ENCODE results near the gene CBFA2T2.
"Not testable (repeated sequence)": the region's sequence is repeated elsewhere in the genome, so short reads cannot be mapped to it uniquely, and the experiment has no call there.

CBFA2T2 gene

GRCh38 chr20:33463332-33464101, 26.4 kb upstream of the CBFA2T2 start:
- TF ChIP-seq CTCF (IDR thresholded peaks at IDR 0.05; ENCODE audit: borderline replicate concordance, insufficient read depth, low read depth, low read length) = no peak
- no peak overlapping the region for H3K4me3 ChIP-seq (ENCODE audit: low read depth, low read length)

GRCh38 chr20:33464759-33465158, 25.1 kb upstream of the CBFA2T2 start:
- H3K4me3 ChIP-seq (ENCODE audit: low read depth, low read length) = not testable (repeated sequence)

DNA sequence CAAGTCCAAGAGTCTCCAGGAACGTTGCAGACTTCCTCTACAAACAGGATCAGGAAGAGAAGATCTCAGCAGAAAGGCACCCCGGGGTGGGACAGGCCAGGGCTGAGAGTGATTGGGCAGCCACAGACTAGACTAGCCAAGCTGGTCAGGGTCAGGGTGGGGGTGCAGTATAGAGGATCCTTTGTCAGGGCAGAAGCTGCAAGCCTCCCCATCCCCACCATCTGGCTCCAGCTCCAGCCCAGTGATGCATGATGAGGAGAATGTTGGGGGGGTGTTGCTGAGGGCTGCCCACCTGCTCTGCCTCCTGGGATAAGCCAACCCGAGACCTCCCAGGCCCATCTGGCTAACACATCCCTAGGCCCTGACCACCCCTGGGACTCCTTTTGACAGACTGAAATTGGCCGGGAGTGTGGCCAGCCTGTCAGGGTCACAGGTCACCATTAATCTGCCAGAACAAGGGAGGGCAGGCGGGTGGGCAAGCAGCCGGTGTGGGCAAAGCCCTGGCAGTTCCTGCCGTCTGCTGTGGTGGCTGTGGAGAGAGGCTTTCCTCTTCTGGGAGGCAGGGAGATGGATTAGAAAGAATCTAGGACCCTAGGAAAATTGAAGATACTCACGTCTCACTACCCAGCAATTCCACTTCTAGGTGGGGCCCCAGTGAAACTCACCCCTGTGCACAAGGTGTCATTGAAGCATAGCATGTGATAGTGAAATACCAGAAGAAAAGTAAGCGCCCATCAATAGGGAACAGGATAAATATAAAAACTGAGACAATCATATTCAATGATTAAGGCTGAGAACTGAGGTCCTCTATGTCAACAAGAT, 24.2 kb upstream of the CBFA2T2 start:
- TF ChIP-seq CTCF (IDR thresholded peaks at IDR 0.05; ENCODE audit: borderline replicate concordance, insufficient read depth, low read depth, low read length) = no peak
- H3K4me3 ChIP-seq (ENCODE audit: low read depth, low read length) = no peak overlapping the region

DNA sequence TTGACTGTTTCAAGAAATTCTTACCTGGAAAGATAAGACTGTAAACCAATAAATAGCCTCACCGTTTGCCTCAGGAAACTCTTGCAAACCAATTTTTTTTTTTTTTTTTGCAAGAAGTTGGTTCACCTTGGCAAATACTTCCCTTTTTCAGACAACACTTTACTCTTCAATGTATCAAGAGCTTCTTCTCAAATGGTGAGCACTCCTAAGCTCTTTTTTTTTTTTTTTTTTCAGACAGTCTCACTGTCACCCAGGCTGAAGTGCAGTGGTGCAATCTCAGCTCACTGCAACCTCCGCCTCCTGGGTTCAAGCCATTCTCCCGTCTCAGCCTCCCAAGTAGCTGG, 23.6 kb upstream of the CBFA2T2 start:
- no peak overlapping the region for H3K4me3 ChIP-seq (ENCODE audit: low read depth, low read length)
- TF ChIP-seq CTCF (IDR thresholded peaks at IDR 0.05; ENCODE audit: borderline replicate concordance, insufficient read depth, low read depth, low read length) = no peak

DNA sequence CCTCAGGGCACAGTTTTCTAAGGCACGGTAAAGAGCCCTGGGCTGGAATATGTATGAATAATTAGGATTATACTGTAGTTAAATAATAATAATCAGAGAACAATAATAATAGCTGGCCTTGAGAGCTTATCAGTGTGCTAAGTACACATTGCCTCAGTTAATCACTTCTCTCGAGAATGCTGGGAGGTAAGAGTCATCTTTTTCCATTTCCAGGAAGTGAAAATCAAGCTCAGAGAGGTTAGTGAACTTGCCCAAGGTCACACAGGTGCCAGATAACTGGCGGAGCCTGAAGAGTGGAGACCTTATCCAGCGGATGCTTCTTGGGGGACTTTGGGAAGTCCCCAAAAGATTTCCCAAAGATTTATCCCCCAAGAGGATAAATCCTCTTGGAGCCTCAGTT, 19.4 kb upstream of the CBFA2T2 start:
- H3K4me3 ChIP-seq (ENCODE audit: low read depth, low read length) = no peak overlapping the region
- TF ChIP-seq CTCF (IDR thresholded peaks at IDR 0.05; ENCODE audit: borderline replicate concordance, insufficient read depth, low read depth, low read length) = no peak

DNA sequence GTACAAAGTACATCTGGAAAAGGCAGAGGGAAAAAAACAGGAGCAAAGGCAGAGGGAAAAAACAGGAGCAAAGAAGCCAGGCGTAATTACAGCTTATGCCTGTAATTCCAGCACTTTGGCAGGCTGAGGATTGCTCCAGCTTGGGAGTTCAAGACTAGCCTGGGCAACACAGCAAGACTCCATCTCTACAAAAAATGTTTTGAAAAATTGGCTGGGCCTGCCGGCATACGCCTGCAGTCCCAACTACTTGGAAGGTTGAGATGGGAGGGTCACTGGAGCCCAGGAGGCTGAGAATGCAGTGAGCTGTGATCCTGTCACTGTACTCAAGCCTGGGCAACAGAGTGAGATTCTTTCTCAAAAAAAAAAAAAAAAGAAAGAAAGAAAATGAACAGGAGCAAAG, 19.0 kb upstream of the CBFA2T2 start:
- no peak for TF ChIP-seq CTCF (IDR thresholded peaks at IDR 0.05; ENCODE audit: borderline replicate concordance, insufficient read depth, low read depth, low read length)
- H3K4me3 ChIP-seq (ENCODE audit: low read depth, low read length) = no peak overlapping the region

DNA sequence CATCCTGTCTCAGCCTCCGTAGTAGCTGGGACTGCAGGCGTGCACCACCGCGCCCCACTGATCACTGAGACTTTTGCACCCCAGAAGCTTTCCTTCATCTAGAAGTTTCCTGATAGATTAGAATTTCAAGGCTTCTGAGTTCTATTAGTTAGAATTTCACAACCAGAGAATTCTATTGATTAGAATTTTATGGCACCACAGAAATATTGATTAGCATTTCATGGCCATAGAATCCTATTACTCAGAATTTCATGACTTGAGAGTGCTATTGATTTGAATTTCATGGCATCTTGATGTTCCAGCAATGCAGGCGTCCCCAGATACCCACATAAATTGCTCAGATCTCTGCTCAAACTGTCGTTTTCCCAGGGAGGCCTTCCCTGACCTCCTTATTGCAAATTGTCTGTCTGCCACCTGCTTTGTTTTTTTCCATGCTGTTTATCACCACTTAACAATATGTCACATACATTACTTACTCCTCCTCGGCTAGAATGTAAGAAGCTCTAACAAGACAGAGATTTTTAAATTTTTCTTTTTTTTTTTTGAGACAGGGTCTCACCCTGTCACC, 16.9 kb upstream of the CBFA2T2 start:
- TF ChIP-seq CTCF (IDR thresholded peaks at IDR 0.05; ENCODE audit: borderline replicate concordance, insufficient read depth, low read depth, low read length) = no peak

More for the DNA sequence above, 16.9 kb upstream of the CBFA2T2 start:
- no peak overlapping the region for H3K4me3 ChIP-seq (ENCODE audit: low read depth, low read length)
